GM23248 (cell line): ENCODE results near the gene PRF1.

Source experiments
- EZH2 ChIP-seq: fragments of 200-600 bp; sonication (generic); IDR thresholded peaks from 2 replicates; pipeline ENCODE4 v1.6.1; 2018; ENCODE audit warnings: antibody characterized with exemption, mild to moderate bottlenecking; ENCODE audit not compliant: insufficient read depth, poor library complexity, severe bottlenecking
- EZH2phosphoT487 ChIP-seq: fragments of 200-600 bp; sonication (generic); IDR thresholded peaks from 2 replicates; pipeline ENCODE4 v1.6.1; 2018; ENCODE audit warnings: antibody characterized with exemption, moderate library complexity, mild to moderate bottlenecking, low read depth; ENCODE audit not compliant: insufficient read depth

GRCh38 chr10:70576803-70577517 is 25.6 kb downstream of the PRF1 start:
- TF ChIP-seq EZH2: no peak
- no peak for TF ChIP-seq EZH2phosphoT487
